Right lobe of liver (tissue), 6 donors: Measurements from ENCODE around the gene MAML2. TPM values are rescaled to one million over a fixed set of nuclear protein-coding genes. Genes with fewer than 3 reads are reported as not detected.
A peak's percentile ranks its signal among the peaks of the same experiment; 100 is the strongest.

Experiments
- ATAC-seq, 4 donors: fragments of 200-7000 bp; cut with Tn5 transposase; one replicate each; pipeline ENCODE4 v1.9.1; 2020; ENCODE audit warnings: mild to moderate bottlenecking in 4 of 4, moderate library complexity in 4 of 4
- DNase-seq, 3 donors: peaks; one replicate each; pipeline ENCODE4 v3.0.0-alpha.2; 2020
- H3K27ac ChIP-seq, 3 donors: fragments of 200-600 bp; one replicate each; pipeline ENCODE4 v1.8.0; 2022
- H3K27me3 ChIP-seq, 2 donors: fragments of 200-600 bp; one replicate each; pipeline ENCODE4 v1.8.0; 2022
- H3K36me3 ChIP-seq, 4 donors: fragments of 200-600 bp; sonication (generic) in 1 of 4; one replicate each; pipeline versions ENCODE4 v1.5.1 to v1.8.0; 2017 to 2022; ENCODE audit warnings: control low read depth in 1 of 4
- H3K4me1 ChIP-seq, 4 donors: fragments of 200-600 bp; sonication (generic) in 1 of 4; one replicate each; pipeline versions ENCODE4 v1.5.1 to v1.8.0; 2017 to 2022; ENCODE audit warnings: control low read depth in 1 of 4
- H3K4me3 ChIP-seq, 3 donors: fragments of 200-600 bp; one replicate each; pipeline ENCODE4 v1.8.0; 2022
- H3K9me3 ChIP-seq, 4 donors: fragments of 200-600 bp; sonication (generic) in 1 of 4; one replicate each; pipeline versions ENCODE4 v1.5.1 to v1.8.0; 2017 to 2022; ENCODE audit warnings: control low read depth in 1 of 4
- CTCF ChIP-seq, 4 donors: fragments of 200-600 bp in 3 of 4; fragments of 450-650 bp in 1 of 4; IDR thresholded peaks; one replicate each; pipeline versions ENCODE4 v1.5.1 to v1.8.0; 2016 to 2022; ENCODE audit warnings: antibody characterized with exemption in 4 of 4, mild to moderate bottlenecking in 2 of 4
- POLR2A ChIP-seq: fragments of 450-650 bp; IDR thresholded peaks from one replicate; pipeline ENCODE4 v1.6.1; 2017; ENCODE audit warnings: antibody characterized with exemption, mild to moderate bottlenecking
- WGBS: methylation state at CpG from one replicate; pipeline ENCODE4 v1.1.6; 2018; ENCODE audit warnings: low coverage, low lambda C conversion rate; ENCODE audit not compliant: insufficient coverage; ENCODE audit errors: missing lambda C conversion rate; 5-methylcytosine and 5-hydroxymethylcytosine counted together
- intact Hi-C, 2 donors: fragments of 100-400 bp; cut with DNase I; formaldehyde crosslinking; loops; one replicate each; pipeline versions ENCODE4 v1.11.2 to v1.14.1; 2022
- total RNA-seq, 6 experiments: library from RNA; depleted of rRNA in 2 of 6; stranded (reverse); fragments of >200 nt in 2 of 6; fragmentation: NEBNext Ultra II Directional in 3 of 6; extraction: Animal tissue kit (Norgen Biotek cat#: 25700) in 3 of 6; gene quantifications; one replicate each; pipeline versions ENCODE4 v1.1.0 to v1.2.4, GENCODE V29; 2016 to 2023
- donor health status: DM: no; HTN: yes; CAD: no.
- donor health status: DM: no; HTN: no; CAD: no.
- donor health status: DM: no; HTN: no; CAD: no.
- donor health status: DM: no; HTN: yes; CAD: no.
- donor health status: DM: no; HTN: yes; CAD: no.

Gene MAML2
- total RNA-seq, 6 experiments from 2014 or later = 0.92 to 2.3 (median 1.9) TPM

GRCh38 chr11:96004862-96005261 lies 338.1 kb downstream of the MAML2 start:
- DNase-seq = no peak
- 83% methylated on average over 1 of the region's 1 CpG for WGBS
- ATAC-seq = no peak

GRCh38 chr11:96002754-96003290 lies 340.2 kb downstream of the MAML2 start:
- no peaks in the 10 kb centered on the region for H3K4me1 ChIP-seq
- no peak for ATAC-seq
- H3K36me3 ChIP-seq = no peaks in the 10 kb centered on the region
- TF ChIP-seq POLR2A (no peak), CTCF (IDR thresholded peaks at IDR 0.05) (no peak)
- WGBS = 82% methylated on average over 1 of the region's 1 CpG
- DNase-seq = no peak
- no peak overlapping the region for H3K4me3 ChIP-seq
- H3K27me3 ChIP-seq = no peaks in the 10 kb centered on the region
- intact Hi-C loops = no loop called here
- H3K9me3 ChIP-seq = no peaks in the 10 kb centered on the region
- no peak overlapping the region for H3K27ac ChIP-seq

More at GRCh38 chr11:96004862-96005261, 338.1 kb downstream of the MAML2 start:
- Histone ChIP-seq H3K4me3 (no peak overlapping the region), H3K4me1 (no peaks in the 10 kb centered on the region), H3K27ac (no peak overlapping the region), H3K27me3 (no peaks in the 10 kb centered on the region), H3K9me3 (no peaks in the 10 kb centered on the region), H3K36me3 (no peaks in the 10 kb centered on the region)
- intact Hi-C loops = no loop called here
- no peak for TF ChIP-seq POLR2A
- TF ChIP-seq CTCF (IDR thresholded peaks at IDR 0.05) = no peak

- 66% methylated on average over 2 of the region's 2 CpGs for WGBS
- Histone ChIP-seq H3K27ac (no peak overlapping the region), H3K36me3 (no peaks in the 10 kb centered on the region), H3K4me3 (no peak overlapping the region), H3K4me1 (no peaks in the 10 kb centered on the region), H3K27me3 (no peaks in the 10 kb centered on the region), H3K9me3 (no peaks in the 10 kb centered on the region)
- ATAC-seq = no peak
- no peak for DNase-seq
- intact Hi-C loops = no loop called here
- TF ChIP-seq POLR2A = no peak
Observed at GRCh38 chr11:96002339-96002738, 340.7 kb downstream of the MAML2 start.

- no peaks in the 10 kb centered on the region for H3K27me3 ChIP-seq
- no peaks in the 10 kb centered on the region for H3K9me3 ChIP-seq
- 63% methylated on average over 5 of the region's 5 CpGs for WGBS
- no peaks in the 10 kb centered on the region for H3K4me1 ChIP-seq
- TF ChIP-seq POLR2A (no peak), CTCF (IDR thresholded peaks at IDR 0.05) (no peak)
- H3K36me3 ChIP-seq = no peaks in the 10 kb centered on the region
- ATAC-seq (peak in 1 of 4 donors; percentile 47), DNase-seq (no peak)
- intact Hi-C loops = no loop called here
- H3K4me3 ChIP-seq = no peak overlapping the region
- no peak overlapping the region for H3K27ac ChIP-seq
Observed at GRCh38 chr11:96001037-96001436, 342.0 kb downstream of the MAML2 start.

- Histone ChIP-seq H3K4me1 (no peaks in the 10 kb centered on the region), H3K27ac (no peak overlapping the region), H3K36me3 (no peaks in the 10 kb centered on the region), H3K4me3 (no peak overlapping the region), H3K9me3 (no peaks in the 10 kb centered on the region), H3K27me3 (no peaks in the 10 kb centered on the region)
- intact Hi-C loops = no loop called here
- no peak for TF ChIP-seq POLR2A
- no peak for TF ChIP-seq CTCF (IDR thresholded peaks at IDR 0.05)
- peak; percentile 26 to 40 (median 34) for ATAC-seq
- WGBS = 48% methylated on average over 8 of the region's 8 CpGs
- DNase-seq = no peak
Observed at GRCh38 chr11:95999711-96000406, 343.1 kb downstream of the MAML2 start.
